ENCODE measurements around the gene ADM5. TPM values are rescaled to one million over a fixed set of nuclear protein-coding genes. Genes with fewer than 3 reads are reported as not detected.

ADM5 gene
- polyA plus RNA-seq, 3 donors, result 1.2 TPM; not detected in 2

DNA sequence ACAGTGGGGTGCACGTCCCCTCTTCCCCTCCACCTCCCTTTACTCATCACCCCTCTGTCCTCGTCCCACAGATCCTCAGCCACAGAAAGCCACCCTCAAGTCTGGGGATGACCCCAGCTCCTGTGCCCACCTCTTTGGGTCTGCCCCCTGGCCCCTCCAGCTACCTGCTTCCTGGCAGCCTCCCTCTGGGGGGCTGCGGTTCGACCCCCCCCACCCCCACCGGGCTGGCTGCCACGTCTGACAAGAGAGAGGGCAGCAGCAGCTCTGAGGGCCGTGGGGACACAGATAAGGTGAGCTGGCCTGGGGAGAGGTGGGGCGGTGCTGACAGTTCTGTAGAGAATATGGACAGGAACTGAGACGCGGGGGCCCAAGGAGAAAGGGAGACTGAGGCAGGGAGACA, 34.8 kb upstream of the ADM5 start:
- TF ChIP-seq CTCF (IDR thresholded peaks at IDR 0.05), result no peak
- intact Hi-C loops (cut with micrococcal nuclease), result no loop called here
- Histone ChIP-seq H3K36me3 (replicated peaks in 1 of 2; ENCODE audit: control insufficient read depth in 1 of 2, insufficient read depth in 2 of 2, low read length in 2 of 2) (peaks cover 81 to 91% of the 10 kb centered on the region in 2 donors), H3K4me2 (replicated peaks; ENCODE audit: extremely low read depth, low read length, poor library complexity, severe bottlenecking) (no peak overlapping the region), H2AFZ (ENCODE audit: insufficient read depth, low read depth, low read length, poor library complexity, severe bottlenecking) (no peak overlapping the region), H3K4me1 (ENCODE audit: control insufficient read depth in 1 of 2, insufficient read depth in 2 of 2, low read length in 2 of 2) (no peaks in the 10 kb centered on the region), H3K9me3 (replicated peaks in 1 of 2; ENCODE audit: control insufficient read depth in 1 of 2, insufficient read depth in 1 of 2, low read length in 2 of 2) (no peaks in the 10 kb centered on the region), H3K9ac (ENCODE audit: insufficient read depth, low read length, poor library complexity, severe bottlenecking) (no peak overlapping the region), H3K27me3 (ENCODE audit: control insufficient read depth in 2 of 2, insufficient read depth in 2 of 2, low read length in 2 of 2) (no peaks in the 10 kb centered on the region), H3K27ac (ENCODE audit: low read depth in 1 of 2, low read length in 2 of 2) (no peak overlapping the region), H3K79me2 (ENCODE audit: insufficient read depth, low read length) (peaks cover 3% of the 10 kb centered on the region), H3K4me3 (replicated peaks in 1 of 3; ENCODE audit: low read depth in 2 of 3, low read length in 3 of 3) (no peak overlapping the region), H4K20me1 (ENCODE audit: insufficient read depth, low read length) (peaks cover 38% of the 10 kb centered on the region)
- no peak for DNase-seq
- H3K27ac Mint-ChIP-seq, result no peak overlapping the region
- peaks cover 0 to 3% (median 0%) of the 10 kb centered on the region in 3 donors for H3K27me3 Mint-ChIP-seq (ENCODE audit: low read depth in 3 of 3)
- peaks cover 65 to 88% of the 10 kb centered on the region in 2 donors for H3K36me3 Mint-ChIP-seq
- H3K4me3 Mint-ChIP-seq, result no peak overlapping the region
- 91% methylated on average over 6 of the region's 10 CpGs for WGBS (ENCODE audit: insufficient coverage)
- peaks cover 0 to 4% (median 0%) of the 10 kb centered on the region in 7 donors for H3K9me3 Mint-ChIP-seq
- no peaks in the 10 kb centered on the region for H3K4me1 Mint-ChIP-seq

DNA sequence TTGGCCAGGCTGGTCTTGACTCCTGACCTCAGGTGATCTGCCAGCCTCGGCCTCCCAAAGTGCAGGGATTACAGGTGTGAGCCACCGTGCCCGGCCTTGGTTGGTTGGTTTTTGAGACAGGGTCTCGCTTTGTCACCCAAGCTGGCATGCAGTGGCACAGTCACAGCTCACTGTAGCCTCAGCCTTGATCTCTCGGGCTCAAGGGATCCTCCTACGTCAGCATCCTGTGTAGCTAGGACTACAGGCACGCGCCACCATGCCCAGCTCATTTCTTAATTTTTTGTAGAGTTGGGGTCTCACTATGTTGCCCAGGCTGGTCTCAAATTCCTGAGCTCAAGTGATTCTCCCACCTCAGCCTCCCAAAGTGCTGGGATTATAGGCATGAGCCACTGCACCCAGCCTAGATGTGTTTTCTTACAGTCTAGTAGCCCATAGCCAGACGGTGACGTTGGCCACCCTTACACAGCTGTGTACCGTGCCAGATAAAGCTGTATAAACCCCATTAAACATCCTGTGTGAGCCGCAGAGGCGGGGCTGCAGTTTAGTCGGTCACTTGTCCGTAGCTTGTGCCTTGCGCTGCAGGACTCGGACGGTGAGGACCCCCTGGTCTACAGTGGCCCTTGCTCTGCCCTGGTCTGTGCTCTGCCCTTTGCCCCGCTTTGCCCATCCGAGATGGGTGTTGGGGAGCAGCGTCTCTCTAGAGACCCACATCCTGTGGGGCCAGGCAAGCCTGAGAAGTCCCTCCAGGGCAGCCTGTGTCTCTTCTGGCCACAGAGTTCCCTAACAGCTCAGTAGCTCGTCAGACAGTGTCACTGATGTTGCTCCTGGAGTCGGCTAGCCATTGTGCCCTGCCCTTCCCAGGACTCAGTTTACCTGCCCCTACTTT, 33.6 kb upstream of the ADM5 start:
- Histone ChIP-seq H3K27ac (ENCODE audit: low read depth in 1 of 2, low read length in 2 of 2) (no peak overlapping the region), H3K36me3 (replicated peaks in 1 of 2; ENCODE audit: control insufficient read depth in 1 of 2, insufficient read depth in 2 of 2, low read length in 2 of 2) (peaks cover 81 to 92% of the 10 kb centered on the region in 2 donors), H3K79me2 (ENCODE audit: insufficient read depth, low read length) (no peaks in the 10 kb centered on the region), H3K9me3 (replicated peaks in 1 of 2; ENCODE audit: control insufficient read depth in 1 of 2, insufficient read depth in 1 of 2, low read length in 2 of 2) (no peaks in the 10 kb centered on the region), H3K9ac (ENCODE audit: insufficient read depth, low read length, poor library complexity, severe bottlenecking) (no peak overlapping the region), H3K27me3 (ENCODE audit: control insufficient read depth in 2 of 2, insufficient read depth in 2 of 2, low read length in 2 of 2) (no peaks in the 10 kb centered on the region), H3K4me1 (ENCODE audit: control insufficient read depth in 1 of 2, insufficient read depth in 2 of 2, low read length in 2 of 2) (no peaks in the 10 kb centered on the region), H3K4me2 (replicated peaks; ENCODE audit: extremely low read depth, low read length, poor library complexity, severe bottlenecking) (no peak overlapping the region), H2AFZ (ENCODE audit: insufficient read depth, low read depth, low read length, poor library complexity, severe bottlenecking) (no peak overlapping the region), H4K20me1 (ENCODE audit: insufficient read depth, low read length) (peaks cover 36% of the 10 kb centered on the region), H3K4me3 (replicated peaks in 1 of 3; ENCODE audit: low read depth in 2 of 3, low read length in 3 of 3) (no peak overlapping the region)
- Mint-ChIP-seq H3K4me1 (no peaks in the 10 kb centered on the region), H3K36me3 (peaks cover 65 to 88% of the 10 kb centered on the region in 2 donors), H3K9me3 (peaks cover 0 to 4% (median 0%) of the 10 kb centered on the region in 7 donors), H3K27me3 (ENCODE audit: low read depth in 3 of 3) (peaks cover 0 to 3% (median 0%) of the 10 kb centered on the region in 3 donors), H3K27ac (no peak overlapping the region), H3K4me3 (no peak overlapping the region)
- intact Hi-C loops (cut with micrococcal nuclease), result no loop called here
- DNase-seq, result no peak
- TF ChIP-seq CTCF (IDR thresholded peaks at IDR 0.05), result no peak
- 92% methylated on average over 21 of the region's 23 CpGs for WGBS (ENCODE audit: insufficient coverage)

All from CD14-positive monocyte (primary cell).